Gastrocnemius medialis (tissue), 4 donors: ENCODE results near the gene RGL3. TPM values are rescaled to one million over a fixed set of nuclear protein-coding genes. Genes with fewer than 3 reads are reported as not detected.
"Not testable (repeated sequence)": the region's sequence is repeated elsewhere in the genome, so short reads cannot be mapped to it uniquely, and the experiment has no call there.

ENCODE experiments used
- ATAC-seq, 2 donors: fragments of 150-250 bp; one replicate each; pipeline ENCODE4 v1.9.1; 2016
- DNase-seq, 2 donors: peaks; one replicate each; pipeline ENCODE4 v3.0.0-alpha.2; 2019
- H3K27ac ChIP-seq, 4 donors: fragments of 200-600 bp; sonication (generic); 1 replicate in 1 of 4; 2 replicates in 3 of 4; pipeline ENCODE4 v1.5.1; 2016 to 2018; ENCODE audit warnings: mild to moderate bottlenecking in 2 of 4, moderate library complexity in 1 of 4
- H3K27me3 ChIP-seq, 3 donors: fragments of 200-600 bp; sonication (generic) in 2 of 3; 1 replicate in 1 of 3; 2 replicates in 2 of 3; pipeline versions ENCODE4 v1.5.1 to v1.6.0; 2016 to 2019; ENCODE audit warnings: mild to moderate bottlenecking in 1 of 3, moderate library complexity in 1 of 3
- H3K36me3 ChIP-seq, 2 donors: fragments of 200-600 bp; sonication (generic) in 1 of 2; one replicate each; pipeline ENCODE4 v1.5.1; 2017 to 2018
- H3K4me1 ChIP-seq, 2 donors: fragments of 200-600 bp; sonication (generic) in 1 of 2; one replicate each; pipeline ENCODE4 v1.5.1; 2016 to 2017; ENCODE audit warnings: mild to moderate bottlenecking in 2 of 2
- H3K4me3 ChIP-seq, 4 donors: fragments of 200-600 bp; sonication (generic) in 3 of 4; 1 replicate in 1 of 4; 2 replicates in 3 of 4; pipeline ENCODE4 v1.5.1; 2016 to 2019; ENCODE audit warnings: mild to moderate bottlenecking in 2 of 4
- H3K9me3 ChIP-seq, 3 donors: fragments of 200-600 bp; sonication (generic) in 2 of 3; 1 replicate in 1 of 3; 2 replicates in 2 of 3; pipeline ENCODE4 v1.5.1; 2016 to 2019
- CTCF ChIP-seq, 5 experiments: fragments of 450-650 bp in 3 of 5; fragments of 200-600 bp in 2 of 5; sonication (generic) in 2 of 5; IDR thresholded peaks in 4 of 5; conservative IDR thresholded peaks in 1 of 5; 1 replicate in 4 of 5; 2 replicates in 1 of 5; pipeline ENCODE4 v1.5.1; 2016 to 2019; ENCODE audit warnings: antibody characterized with exemption in 5 of 5, mild to moderate bottlenecking in 3 of 5, moderate library complexity in 3 of 5
- POLR2A ChIP-seq, 2 donors: fragments of 450-650 bp; IDR thresholded peaks; one replicate each; pipeline ENCODE4 v1.6.1; 2017; ENCODE audit warnings: antibody characterized with exemption in 2 of 2, mild to moderate bottlenecking in 2 of 2, moderate library complexity in 2 of 2
- in situ Hi-C, 4 donors: fragments of 200-750 bp; cut with MboI; loops; one replicate each; pipeline versions ENCODE4 v1.15.0 to v1.8.0; 2017; ENCODE audit warnings: low sequenced_read_pairs in 4 of 4
- intact Hi-C: fragments of 100-400 bp; cut with DNase I; formaldehyde crosslinking; loops from one replicate; pipeline ENCODE4 v1.15.1; 2023; ENCODE audit warnings: low total_unique reads
- total RNA-seq, 4 donors: library from RNA; depleted of rRNA; stranded (reverse); fragments of >200 nt; gene quantifications; one replicate each; pipeline versions ENCODE4 v1.1.0 to v1.2.3, GENCODE V29; 2016

The RGL3 gene
- total RNA-seq, 4 donors from 2014 or later = 0.33 to 7.0 (median 1.3) TPM

- TF ChIP-seq POLR2A (IDR thresholded peaks at IDR 0.05) = no peak
- no peak for TF ChIP-seq CTCF (IDR thresholded peaks at IDR 0.05 in 4 of 5, conservative IDR thresholded peaks at IDR 0.05 in 1 of 5)
- Histone ChIP-seq H3K27me3 (no peaks in the 10 kb centered on the region), H3K4me3 (peak overlapping the region; percentile 67 to 91 (median 78)), H3K27ac (peak overlapping the region in 1 of 4 donors; percentile 76), H3K4me1 (peaks cover 0 to 7% of the 10 kb centered on the region in 2 donors), H3K9me3 (no peaks in the 10 kb centered on the region), H3K36me3 (peaks cover 0 to 6% of the 10 kb centered on the region in 2 donors)
- ATAC-seq = no peak
- in situ Hi-C loops = no loop called here
- intact Hi-C loops = no loop called here
- no peak for DNase-seq
Observed at GRCh38 chr19:11356074-11356397, 63.1 kb downstream of the RGL3 start.

GRCh38 chr19:11355160-11356073, 63.7 kb downstream of the RGL3 start, which contains the start of gene PLPPR2:
TSS of gene PLPPR2 (plus strand) at chr19:11355432. CDS start at chr19:11357674, 2,242 bp downstream.
- peak; percentile 80 to 87 for DNase-seq
- Histone ChIP-seq H3K27me3 (no peaks in the 10 kb centered on the region), H3K27ac (peak within 1 kb of the TSS; percentile 74 to 83 (median 78)), H3K9me3 (no peaks in the 10 kb centered on the region), H3K4me3 (peak within 1 kb of the TSS; percentile 67 to 91 (median 78)), H3K4me1 (peaks cover 0 to 7% of the 10 kb centered on the region in 2 donors), H3K36me3 (peaks cover 0 to 6% of the 10 kb centered on the region in 2 donors)
- in situ Hi-C loops = no loop called here
- intact Hi-C loops = no loop called here
- ATAC-seq = peak; percentile 93 to 95
- TF ChIP-seq POLR2A (IDR thresholded peaks at IDR 0.05) (peak; percentile 67 to 68), CTCF (IDR thresholded peaks at IDR 0.05 in 4 of 5, conservative IDR thresholded peaks at IDR 0.05 in 1 of 5) (no peak)

- ATAC-seq, H3K27me3 ChIP-seq, in situ Hi-C loops, H3K27ac ChIP-seq, H3K36me3 ChIP-seq, intact Hi-C loops, H3K4me3 ChIP-seq, H3K4me1 ChIP-seq, DNase-seq, H3K9me3 ChIP-seq: not testable (repeated sequence)
Observed at GRCh38 chr19:11354102-11354501, 65.0 kb downstream of the RGL3 start.

GRCh38 chr19:11349171-11349570, 69.9 kb downstream of the RGL3 start:
- Histone ChIP-seq H3K4me3 (no peak overlapping the region), H3K9me3 (no peaks in the 10 kb centered on the region), H3K27ac (no peak overlapping the region), H3K27me3 (no peaks in the 10 kb centered on the region), H3K36me3 (no peaks in the 10 kb centered on the region), H3K4me1 (peaks cover 19 to 20% of the 10 kb centered on the region in 2 donors)
- in situ Hi-C loops (no loop called here), intact Hi-C loops (no loop called here)
- no peak for ATAC-seq
- TF ChIP-seq CTCF (IDR thresholded peaks at IDR 0.05 in 4 of 5, conservative IDR thresholded peaks at IDR 0.05 in 1 of 5) (no peak), POLR2A (IDR thresholded peaks at IDR 0.05) (no peak)
- no peak for DNase-seq

- H3K4me3 ChIP-seq = no peak overlapping the region
- in situ Hi-C loops (no loop called here), intact Hi-C loops (no loop called here)
- ATAC-seq (no peak), DNase-seq (no peak)
- peak overlapping the region; percentile 91 to 93 (median 93) for H3K27ac ChIP-seq
- H3K27me3 ChIP-seq = no peaks in the 10 kb centered on the region
- peaks cover 21 to 22% of the 10 kb centered on the region in 2 donors for H3K4me1 ChIP-seq
- TF ChIP-seq POLR2A (IDR thresholded peaks at IDR 0.05) (no peak), CTCF (IDR thresholded peaks at IDR 0.05 in 4 of 5, conservative IDR thresholded peaks at IDR 0.05 in 1 of 5) (no peak)
- no peaks in the 10 kb centered on the region for H3K9me3 ChIP-seq
- H3K36me3 ChIP-seq = peaks cover 0 to 6% of the 10 kb centered on the region in 2 donors
Observed at GRCh38 chr19:11347546-11348039, 71.5 kb downstream of the RGL3 start.
